Small intestine (tissue), 7 donors: ENCODE measurements around the gene RPP25L. TPM values are rescaled to one million over a fixed set of nuclear protein-coding genes. Genes with fewer than 3 reads are reported as not detected.
"Not testable (repeated sequence)": the region's sequence is repeated elsewhere in the genome, so short reads cannot be mapped to it uniquely, and the experiment has no call there.

Experiments used
- DNase-seq, 2 donors: peaks; one replicate each; pipeline versions ENCODE4 v3.0.0 to v3.0.0-alpha.2; 2013
- FAIRE-seq: peaks from 2 replicates; lab custom pipeline; 2012; peaks lifted over from hg19 to GRCh38; lab: Jason Lieb, UNC
- H3K27ac ChIP-seq, 3 donors: one replicate each; pipeline ENCODE4 v1.5.1; 2013; ENCODE audit warnings: low read length in 2 of 3, mild to moderate bottlenecking in 2 of 3, control low read depth in 1 of 3, inconsistent platforms in 1 of 3, low read depth in 1 of 3, moderate library complexity in 1 of 3
- H3K27me3 ChIP-seq, 3 donors: one replicate each; pipeline ENCODE4 v1.6.1; 2013; ENCODE audit warnings: low read length in 3 of 3, inconsistent platforms in 1 of 3; ENCODE audit not compliant: control insufficient read depth in 3 of 3, insufficient read depth in 3 of 3
- H3K36me3 ChIP-seq, 3 donors: one replicate each; pipeline ENCODE4 v1.6.1; 2013; ENCODE audit warnings: low read length in 3 of 3, inconsistent platforms in 1 of 3, low read depth in 1 of 3, mild to moderate bottlenecking in 1 of 3, moderate library complexity in 1 of 3; ENCODE audit not compliant: control insufficient read depth in 3 of 3, insufficient read depth in 2 of 3
- H3K4me1 ChIP-seq, 3 donors: one replicate each; pipeline ENCODE4 v1.6.1; 2013; ENCODE audit warnings: low read length in 2 of 3, inconsistent platforms in 1 of 3, low read depth in 1 of 3, mild to moderate bottlenecking in 1 of 3, moderate library complexity in 1 of 3; ENCODE audit not compliant: control insufficient read depth in 3 of 3, insufficient read depth in 2 of 3
- H3K4me3 ChIP-seq, 3 donors: one replicate each; pipeline ENCODE4 v1.5.1; 2013; ENCODE audit warnings: low read length in 3 of 3, control low read depth in 1 of 3, inconsistent platforms in 1 of 3, low read depth in 1 of 3, mild to moderate bottlenecking in 1 of 3, moderate library complexity in 1 of 3
- H3K9me3 ChIP-seq, 2 donors: one replicate each; pipeline ENCODE4 v1.6.1; 2013; ENCODE audit warnings: low read depth in 1 of 2, low read length in 1 of 2; ENCODE audit not compliant: control insufficient read depth in 2 of 2, insufficient read depth in 1 of 2
- WGBS, 3 donors: extraction: QIAGEN DNeasy Blood & Tissue Kit; methylation state at CpG; one replicate each; pipeline ENCODE4 v1.1.7; 2013; 5-methylcytosine and 5-hydroxymethylcytosine counted together
- polyA plus RNA-seq, 4 donors: library from polyadenylated mRNA; stranded (reverse) in 3 of 4; unstranded in 1 of 4; fragments of 200-250 nt in 3 of 4; fragments of 120-200 nt in 1 of 4; gene quantifications; one replicate each; pipeline versions ENCODE4 v1.2.1 to v1.2.3, GENCODE V29; 2013
- donor health status: healthy with polysubstance abuse.
- donor health status: control.
- donor health status: control.
- donor health status: Bipolar disorder and iron deficiency.
- donor health status: healthy.

The RPP25L gene
- polyA plus RNA-seq, 4 donors: 41.2 to 93.7 (median 72.4) TPM

DNA sequence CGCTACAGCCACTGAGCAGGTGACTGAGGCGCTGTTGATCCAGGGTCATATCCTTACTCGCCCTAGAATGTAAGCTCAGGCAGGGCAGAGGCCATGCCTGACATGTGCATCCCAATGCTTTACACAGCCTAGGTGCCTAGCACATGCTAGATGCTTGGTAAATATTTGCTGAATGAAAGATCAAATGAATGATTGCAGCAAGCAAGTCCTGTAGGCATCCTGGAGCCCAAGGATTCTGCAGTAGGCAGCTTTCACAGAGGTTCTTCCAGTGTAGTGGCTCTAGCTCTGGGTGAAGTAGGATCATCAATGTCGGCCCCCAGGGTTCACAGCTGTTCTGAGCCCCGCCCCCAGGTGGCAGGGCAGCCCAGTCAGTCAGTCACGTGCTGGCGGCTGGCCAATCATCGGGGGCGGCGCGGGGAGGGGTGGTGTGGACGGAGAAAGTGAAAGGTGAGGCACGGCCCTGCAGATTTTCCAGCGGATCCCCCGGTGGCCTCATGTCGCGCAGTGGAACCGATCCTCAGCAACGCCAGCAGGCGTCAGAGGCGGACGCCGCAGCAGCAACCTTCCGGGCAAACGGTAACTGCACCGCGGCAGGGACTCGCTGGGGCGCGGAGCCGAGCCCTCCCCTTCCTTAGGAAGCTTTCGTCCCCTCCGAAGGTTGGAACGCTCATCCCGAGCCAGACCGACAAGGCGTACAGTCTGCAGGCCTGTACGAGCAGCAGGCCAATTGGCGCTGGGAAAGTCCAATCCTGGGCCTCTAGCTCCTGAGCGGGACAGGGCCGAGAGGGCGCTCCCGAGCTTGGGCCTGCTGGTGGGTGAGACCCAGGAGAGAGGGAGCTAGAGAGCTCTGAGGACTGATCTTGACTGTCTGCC, 34.5 kb upstream of the RPP25L start, which contains the start of gene GALT:
GALT (plus strand) TSS at position 465 of the 873 bp plus-strand sequence; CDS start at position 495, 30 bp downstream.
- WGBS, 3 donors: 4 to 5% (median 5%) methylated on average over 43 of the region's 43 CpGs
- H3K4me1 ChIP-seq: peaks cover 0 to 47% (median 7%) of the 10 kb centered on the region in 3 donors
- no peak for FAIRE-seq

DNA sequence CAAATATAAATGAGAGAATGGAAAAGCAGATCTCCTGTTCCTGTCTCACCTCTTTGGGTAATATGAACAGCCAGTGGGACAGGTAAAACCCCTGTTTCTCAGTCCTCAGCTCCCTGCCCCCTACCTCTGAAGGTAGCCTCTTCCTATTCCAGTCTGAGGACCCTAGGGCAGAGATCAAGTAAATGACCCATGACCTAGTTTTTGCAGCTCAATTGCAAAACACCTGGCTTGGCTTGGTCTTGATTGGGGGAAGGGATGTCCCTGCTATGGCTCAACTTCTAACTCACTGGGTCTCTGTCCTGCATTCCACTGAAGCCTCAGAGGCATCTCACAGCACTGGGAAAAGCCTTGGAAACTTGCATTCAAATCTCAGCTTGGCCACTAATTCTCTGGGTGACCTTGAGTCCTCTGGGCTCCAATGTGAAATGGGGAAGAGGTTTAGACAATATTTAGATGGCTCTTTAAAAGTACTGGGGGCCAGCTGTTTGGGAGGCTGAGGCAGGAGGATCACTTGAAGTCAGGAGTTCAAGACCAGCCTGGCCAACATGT, 32.9 kb upstream of the RPP25L start:
- Histone ChIP-seq H3K27me3 (no peaks in the 10 kb centered on the region), H3K9me3 (no peaks in the 10 kb centered on the region), H3K4me1 (peaks cover 0 to 38% (median 5%) of the 10 kb centered on the region in 3 donors), H3K4me3 (no peak overlapping the region), H3K27ac (peak overlapping the region in 1 of 3 donors; percentile 18), H3K36me3 (peaks cover 0 to 22% (median 9%) of the 10 kb centered on the region in 3 donors)
- no peak for FAIRE-seq
- peak; percentile 57 to 78 for DNase-seq

More for the DNA sequence above, 34.5 kb upstream of the RPP25L start, which contains the start of gene GALT:
- DNase-seq: peak; percentile 96 to 97
- peak within 1 kb of the TSS; percentile 58 to 82 (median 68) for H3K4me3 ChIP-seq
- H3K9me3 ChIP-seq: no peaks in the 10 kb centered on the region
- H3K27ac ChIP-seq: peak within 1 kb of the TSS; percentile 90 to 93 (median 91)
- H3K36me3 ChIP-seq: peaks cover 0 to 36% (median 9%) of the 10 kb centered on the region in 3 donors
- H3K27me3 ChIP-seq: no peaks in the 10 kb centered on the region

- 92 to 100% (median 97%) methylated on average over 1 of the region's 1 CpG for WGBS, 3 donors
- DNase-seq: no peak
- Histone ChIP-seq H3K27ac (no peak overlapping the region), H3K9me3 (no peaks in the 10 kb centered on the region), H3K4me3 (no peak overlapping the region), H3K27me3 (no peaks in the 10 kb centered on the region), H3K36me3 (peaks cover 0 to under 1% (median 0%) of the 10 kb centered on the region in 3 donors), H3K4me1 (peaks cover 1 to 33% (median 3%) of the 10 kb centered on the region in 3 donors)
- no peak for FAIRE-seq
Observed at GRCh38 chr9:34642679-34643078, 30.8 kb upstream of the RPP25L start.

- DNase-seq, H3K27me3 ChIP-seq, H3K4me3 ChIP-seq, FAIRE-seq, H3K27ac ChIP-seq, H3K9me3 ChIP-seq: not testable (repeated sequence)
- 82 to 89% (median 85%) methylated on average over 8 of the region's 8 CpGs for WGBS, 3 donors
- Histone ChIP-seq H3K36me3 (peaks cover 0 to 16% (median 0%) of the 10 kb centered on the region in 3 donors), H3K4me1 (peaks cover 0 to 22% (median 3%) of the 10 kb centered on the region in 3 donors)
Observed at GRCh38 chr9:34639322-34639721, 27.4 kb upstream of the RPP25L start.

DNA sequence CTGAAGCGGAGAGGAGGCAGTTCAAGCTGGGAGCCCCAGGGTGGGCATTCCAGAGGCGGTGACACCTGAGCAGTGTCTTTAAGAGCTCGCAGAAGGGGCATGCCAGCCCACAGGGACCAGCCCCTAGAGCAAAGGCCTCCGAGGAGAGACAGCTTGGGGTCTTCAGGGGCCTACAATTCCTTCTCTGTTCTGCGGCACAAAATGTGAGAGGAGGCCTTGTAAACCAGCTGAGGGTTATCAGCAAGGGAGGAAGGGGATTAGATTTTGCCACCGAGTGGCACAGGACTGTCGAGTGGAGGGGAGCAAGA, 26.2 kb upstream of the RPP25L start:
- peak overlapping the region; percentile 75 to 92 (median 79) for H3K27ac ChIP-seq
- FAIRE-seq (no peak), DNase-seq (peak in 1 of 2 donors; percentile 53)
- H3K4me3 ChIP-seq: peak overlapping the region; percentile 36 to 72 (median 70)
- H3K4me1 ChIP-seq: peaks cover 0 to 21% (median 3%) of the 10 kb centered on the region in 3 donors
- no peaks in the 10 kb centered on the region for H3K9me3 ChIP-seq
- 2 to 14% (median 10%) methylated on average over 7 of the region's 7 CpGs for WGBS, 3 donors
- no peaks in the 10 kb centered on the region for H3K27me3 ChIP-seq
- peaks cover 0 to 16% (median 0%) of the 10 kb centered on the region in 3 donors for H3K36me3 ChIP-seq

DNA sequence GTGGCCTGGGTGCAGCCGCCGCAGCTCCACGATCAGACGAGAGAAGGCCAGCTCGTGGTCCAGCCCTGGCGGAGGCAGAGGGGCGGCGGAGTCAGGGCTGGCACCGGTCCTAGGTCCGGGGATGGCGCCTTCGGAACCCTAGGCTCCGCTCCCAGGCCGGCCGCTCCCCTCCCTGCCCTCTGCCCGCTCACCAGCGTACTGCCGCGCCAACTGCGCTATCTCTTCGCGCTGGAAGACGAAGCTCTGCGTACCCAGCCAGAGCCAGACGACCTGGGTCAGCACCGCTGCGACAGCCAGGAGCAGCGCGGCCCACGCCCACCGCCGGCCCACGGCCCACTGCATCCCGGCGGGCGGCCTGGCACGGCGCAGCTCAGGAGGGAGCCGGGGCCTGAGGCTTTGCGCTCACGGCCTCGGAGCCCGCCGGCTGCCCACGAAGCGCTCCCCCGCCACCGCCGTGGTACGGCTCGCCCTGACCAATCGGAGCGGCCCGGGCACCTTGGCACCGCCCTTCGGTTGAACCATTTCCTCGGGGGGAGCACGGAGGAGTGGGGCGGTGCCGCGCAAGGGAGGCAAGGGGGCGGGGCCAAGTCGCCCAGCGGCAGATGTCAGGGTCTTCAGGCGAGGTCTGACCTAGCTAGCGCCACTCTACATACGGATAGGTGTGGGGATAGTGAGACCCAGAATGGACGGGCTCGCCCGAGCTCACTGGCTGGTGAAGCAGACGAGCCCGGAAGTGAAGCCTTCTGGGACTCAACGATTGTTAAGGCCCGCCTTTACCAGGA, 25.6 kb upstream of the RPP25L start, which contains the start of gene SIGMAR1:
SIGMAR1 (minus strand) TSS at position 432 of the 782 bp plus-strand sequence; CDS start at position 342, 90 bp downstream.
- H3K4me1 ChIP-seq: peaks cover 0 to 21% (median 3%) of the 10 kb centered on the region in 3 donors
- no peaks in the 10 kb centered on the region for H3K27me3 ChIP-seq
- H3K9me3 ChIP-seq: no peaks in the 10 kb centered on the region
- H3K27ac ChIP-seq: peak within 1 kb of the TSS; percentile 75 to 92 (median 79)
- peaks cover 0 to 16% (median 0%) of the 10 kb centered on the region in 3 donors for H3K36me3 ChIP-seq
- WGBS, 3 donors: 0 to 1% (median 0%) methylated on average over 59 to 74 of the region's 74 CpGs
- FAIRE-seq (no peak), DNase-seq (peak; percentile 94 to 97)
- peak within 1 kb of the TSS; percentile 36 to 72 (median 70) for H3K4me3 ChIP-seq

- 1 to 5% (median 2%) methylated on average over 21 to 23 of the region's 23 CpGs for WGBS, 3 donors
- Histone ChIP-seq H3K27me3 (no peaks in the 10 kb centered on the region), H3K4me1 (peaks cover 0 to 21% (median 3%) of the 10 kb centered on the region in 3 donors), H3K4me3 (peak overlapping the region; percentile 27 to 72 (median 70)), H3K9me3 (no peaks in the 10 kb centered on the region), H3K36me3 (peaks cover 0 to 16% (median 0%) of the 10 kb centered on the region in 3 donors), H3K27ac (peak overlapping the region; percentile 49 to 92 (median 79))
- DNase-seq (peak in 1 of 2 donors; percentile 9), FAIRE-seq (no peak)
Observed at GRCh38 chr9:34636791-34637355, 25.0 kb upstream of the RPP25L start.
